HT-29 (cell line): ENCODE data around the gene MST1R. TPM values are rescaled to one million over a fixed set of nuclear protein-coding genes. Genes with fewer than 3 reads are reported as not detected.
A peak's percentile ranks its signal among the peaks of the same experiment; 100 is the strongest.

ENCODE experiments used
- DNase-seq: peaks from one replicate; pipeline ENCODE4 v3.0.0-alpha.2; 2015; ENCODE audit warnings: low spot score
- total RNA-seq: library from RNA; depleted of rRNA; stranded (reverse); fragments of >200 nt; shearing (Covaris generic); gene quantifications from 2 replicates; pipeline ENCODE4 v1.2.3, GENCODE V29; 2014

Gene MST1R
- total RNA-seq, 1 experiment from 2014 or later, result 60.3 TPM

- DNase-seq, result no peak
Observed at GRCh38 chr3:49878686-49879085, 25.0 kb downstream of the MST1R start.

- DNase-seq, result no peak
Observed at GRCh38 chr3:49877716-49878115, 26.0 kb downstream of the MST1R start.

GRCh38 chr3:49876567-49876966, 27.1 kb downstream of the MST1R start:
- no peak for DNase-seq

- no peak for DNase-seq
Observed at GRCh38 chr3:49873623-49874022, 30.1 kb downstream of the MST1R start.

- DNase-seq, result no peak
Observed at GRCh38 chr3:49872801-49873281, 30.8 kb downstream of the MST1R start.

GRCh38 chr3:49871531-49872153, 32.0 kb downstream of the MST1R start:
- DNase-seq, result no peak

- no peak for DNase-seq
Observed at GRCh38 chr3:49869525-49870126, 34.0 kb downstream of the MST1R start, which contains the start of gene CAMKV. Gene CAMKV (minus strand): TSS chr3:49869906. CDS start chr3:49862388, 7,518 bp downstream.

GRCh38 chr3:49868862-49869466, 34.7 kb downstream of the MST1R start:
- DNase-seq, result no peak

GRCh38 chr3:49867871-49868321, 35.8 kb downstream of the MST1R start:
- no peak for DNase-seq

GRCh38 chr3:49867400-49867799, 36.3 kb downstream of the MST1R start:
- no peak for DNase-seq

- DNase-seq, result no peak
Observed at GRCh38 chr3:49865198-49865784, 38.4 kb downstream of the MST1R start.

- DNase-seq, result no peak
Observed at GRCh38 chr3:49864505-49864904, 39.2 kb downstream of the MST1R start.

- DNase-seq, result no peak
Observed at GRCh38 chr3:49859576-49860305, 43.9 kb downstream of the MST1R start.

GRCh38 chr3:49856181-49857005, 47.3 kb downstream of the MST1R start, which contains the start of gene TRAIP:
Gene TRAIP (minus strand): TSS chr3:49856564. CDS start chr3:49856453, 111 bp downstream.
- peak; percentile 94 for DNase-seq

- no peak for DNase-seq
Observed at GRCh38 chr3:49855662-49856061, 48.0 kb downstream of the MST1R start.

GRCh38 chr3:49845694-49846093, 58.0 kb downstream of the MST1R start:
- no peak for DNase-seq

- DNase-seq, result no peak
Observed at GRCh38 chr3:49844464-49845183, 59.0 kb downstream of the MST1R start.

GRCh38 chr3:49842843-49843517, 60.7 kb downstream of the MST1R start:
- no peak for DNase-seq

- no peak for DNase-seq
Observed at GRCh38 chr3:49841806-49842205, 61.9 kb downstream of the MST1R start.
